Activated CD8-positive, alpha-beta memory T cell treated with anti-CD3 and anti-CD28 coated beads for 4 hours (primary cell): Measurements from ENCODE around the gene MT1E.
"Not testable (repeated sequence)": the region's sequence is repeated elsewhere in the genome, so short reads cannot be mapped to it uniquely, and the experiment has no call there.

Experiments
- DNase-seq, 2 donors: peaks; one replicate each; pipeline ENCODE4 v3.0.0-alpha.2; 2020; ENCODE audit warnings: low read depth in 2 of 2

MT1E gene

GRCh38 chr16:56625140-56625942, at the start of gene MT1E:
Gene MT1E, plus strand, starts transcription at chr16:56625781. Its CDS starts 71 bp downstream, at chr16:56625852.
- no peak for DNase-seq

DNA sequence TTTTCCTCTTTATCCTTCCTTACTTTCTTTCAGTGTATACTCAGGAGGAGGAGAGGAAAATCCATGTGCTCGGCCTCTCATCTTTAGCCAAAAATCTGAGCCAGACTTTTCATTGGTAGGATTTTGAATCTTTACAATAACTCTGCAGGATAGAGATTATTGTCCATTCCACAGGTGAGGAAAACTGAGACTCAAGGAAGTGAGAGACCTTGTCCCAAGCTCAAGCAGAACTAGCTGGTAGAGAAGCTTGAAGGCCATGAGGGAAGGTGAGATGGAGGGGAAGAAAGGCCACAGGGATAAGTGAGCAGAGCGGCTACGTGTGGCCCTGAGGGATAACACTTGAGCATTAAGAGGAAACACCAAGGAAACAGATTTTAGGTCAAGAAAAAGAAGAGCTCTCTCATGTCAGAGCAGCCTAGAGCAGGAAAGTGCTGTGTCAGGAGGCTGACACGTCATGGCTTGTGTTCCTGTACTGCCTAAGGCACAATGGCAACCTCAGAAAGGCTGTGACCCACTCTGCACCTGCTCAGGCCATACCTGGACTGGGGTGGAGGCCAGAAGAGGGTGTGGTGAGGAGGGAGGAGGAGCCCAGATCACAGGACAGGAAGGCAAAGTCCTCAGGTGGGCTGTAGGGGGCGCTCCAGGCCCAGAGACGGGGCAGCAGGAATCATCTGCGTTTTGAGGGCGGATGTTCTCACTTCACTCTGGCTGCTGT, 48.8 kb upstream of the MT1E start:
- peak; percentile 50 to 73 for DNase-seq

DNA sequence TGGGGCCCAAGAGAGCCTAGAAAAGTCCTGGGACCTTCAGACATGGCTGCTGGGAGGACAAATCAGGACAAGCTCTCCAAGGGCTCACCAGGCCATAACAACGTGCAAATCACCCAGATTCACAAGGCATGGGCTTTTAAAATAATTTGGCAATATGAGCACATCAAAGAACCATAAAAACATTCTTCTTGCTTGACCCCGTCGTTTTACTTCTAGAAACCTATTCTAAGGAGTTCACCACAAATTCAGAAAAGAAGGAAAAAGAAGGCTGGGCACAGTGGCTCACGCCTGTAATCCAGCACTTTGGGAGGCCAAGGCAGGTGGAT, 48.3 kb upstream of the MT1E start:
- no peak for DNase-seq

GRCh38 chr16:56580391-56581048, 45.1 kb upstream of the MT1E start:
- no peak for DNase-seq

GRCh38 chr16:56582911-56583310, 42.7 kb upstream of the MT1E start:
- not testable (repeated sequence) for DNase-seq

- DNase-seq, result no peak
These were observed 42.0 kb upstream of the MT1E start for GRCh38 chr16:56583351-56584168.

GRCh38 chr16:56584276-56584675, 41.3 kb upstream of the MT1E start:
- DNase-seq, result no peak

- DNase-seq, result no peak
These were observed 36.8 kb upstream of the MT1E start for GRCh38 chr16:56588781-56589140.

GRCh38 chr16:56589141-56590039, 36.2 kb upstream of the MT1E start, which contains the start of gene MT3:
Gene MT3, plus strand, starts transcription at chr16:56589528. Its CDS starts 63 bp downstream, at chr16:56589591.
- DNase-seq, result no peak

- DNase-seq, result no peak
These were observed 34.1 kb upstream of the MT1E start for GRCh38 chr16:56591377-56592060.

GRCh38 chr16:56593573-56594291, 31.8 kb upstream of the MT1E start:
- no peak for DNase-seq

- DNase-seq, result no peak
These were observed 31.3 kb upstream of the MT1E start for GRCh38 chr16:56594292-56594619.

DNA sequence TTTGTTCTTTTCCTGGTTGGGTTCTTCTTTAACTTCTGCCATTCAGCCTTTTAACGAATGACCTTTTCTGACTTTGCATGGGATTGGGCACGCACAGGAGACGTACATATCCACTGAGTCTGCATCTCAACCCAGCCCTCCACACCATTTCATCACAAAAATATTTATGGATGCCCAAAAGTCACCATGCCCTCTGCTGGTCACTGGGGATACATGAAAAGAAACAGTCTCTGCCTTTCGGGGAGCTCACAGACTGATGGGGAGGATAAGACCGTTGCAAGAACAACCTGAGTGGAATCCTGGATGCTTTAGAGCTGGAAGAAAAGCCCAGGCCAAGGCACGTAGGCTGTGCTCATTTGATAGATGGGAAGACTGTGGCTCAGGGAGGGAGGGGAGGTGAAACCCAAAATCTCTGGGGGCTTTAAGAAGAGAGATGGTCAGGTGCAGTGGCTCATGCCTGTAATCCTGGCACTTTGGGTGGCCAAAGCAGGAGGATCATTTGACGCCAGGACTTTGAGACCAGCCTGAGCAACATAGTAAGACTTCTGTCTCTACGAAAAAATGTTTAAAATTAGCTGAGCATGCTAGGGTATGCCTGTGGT, 25.1 kb upstream of the MT1E start:
- no peak for DNase-seq

DNA sequence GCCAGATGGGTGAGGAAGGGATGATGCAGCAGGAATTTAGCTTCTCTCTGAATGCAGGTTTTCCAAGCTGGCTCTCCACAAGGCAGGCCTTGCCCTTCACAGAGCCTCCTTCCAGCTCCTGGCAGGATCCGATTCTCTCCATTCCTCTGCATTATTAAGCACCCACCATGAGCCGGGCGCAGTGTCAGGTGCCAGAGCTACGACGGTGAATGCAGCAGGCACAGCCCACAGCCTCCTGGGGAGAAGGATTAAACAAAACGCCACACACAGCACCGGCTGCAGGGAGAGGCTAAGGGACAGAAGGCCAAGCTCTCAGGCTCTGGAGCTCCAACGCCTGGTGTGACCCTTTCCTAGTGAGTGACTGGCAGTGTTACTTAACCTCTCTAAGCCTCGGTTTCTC, 24.3 kb upstream of the MT1E start:
- no peak for DNase-seq

DNA sequence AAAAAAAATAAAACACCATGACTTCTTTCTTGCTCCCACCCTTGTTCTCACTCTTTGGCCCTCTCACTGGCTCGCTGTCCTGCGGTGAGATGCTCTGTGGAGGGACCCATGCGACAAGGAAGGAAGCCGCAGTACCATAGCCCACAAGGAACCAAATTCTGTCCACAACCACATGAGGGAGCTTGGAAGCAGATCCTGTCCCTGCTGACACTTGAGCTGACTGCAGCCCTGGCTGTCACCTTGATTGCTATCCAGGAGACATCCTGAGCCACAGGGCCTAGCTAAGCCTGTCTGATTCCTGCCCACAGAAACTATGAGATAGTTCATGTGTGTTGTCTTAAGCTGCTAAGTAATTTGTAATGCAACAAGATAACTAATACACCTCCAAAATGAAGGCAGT, 22.0 kb upstream of the MT1E start:
- DNase-seq, result no peak

- no peak for DNase-seq
These were observed 20.6 kb upstream of the MT1E start for GRCh38 chr16:56604966-56605365.

DNA sequence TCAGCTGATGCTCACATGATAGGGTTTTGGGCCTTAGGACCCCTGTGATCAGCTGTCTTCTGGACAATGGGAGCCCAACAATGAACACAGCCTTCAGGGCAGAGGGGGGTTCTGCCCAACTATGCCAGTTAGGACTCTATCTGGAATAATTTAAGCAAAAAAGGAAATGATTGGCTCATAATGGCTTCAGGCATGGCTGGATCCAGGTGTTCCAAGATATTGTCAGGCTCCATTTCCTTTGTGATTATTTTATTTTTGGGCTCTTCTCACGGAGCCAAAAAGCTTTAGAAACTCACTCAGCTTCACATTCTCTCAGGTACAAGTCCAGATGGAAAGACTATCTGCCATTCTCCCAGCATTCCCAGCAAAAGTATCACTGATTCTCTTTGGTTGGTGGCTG, 20.1 kb upstream of the MT1E start:
- DNase-seq, result no peak

GRCh38 chr16:56606071-56606475, 19.5 kb upstream of the MT1E start:
- no peak for DNase-seq

DNA sequence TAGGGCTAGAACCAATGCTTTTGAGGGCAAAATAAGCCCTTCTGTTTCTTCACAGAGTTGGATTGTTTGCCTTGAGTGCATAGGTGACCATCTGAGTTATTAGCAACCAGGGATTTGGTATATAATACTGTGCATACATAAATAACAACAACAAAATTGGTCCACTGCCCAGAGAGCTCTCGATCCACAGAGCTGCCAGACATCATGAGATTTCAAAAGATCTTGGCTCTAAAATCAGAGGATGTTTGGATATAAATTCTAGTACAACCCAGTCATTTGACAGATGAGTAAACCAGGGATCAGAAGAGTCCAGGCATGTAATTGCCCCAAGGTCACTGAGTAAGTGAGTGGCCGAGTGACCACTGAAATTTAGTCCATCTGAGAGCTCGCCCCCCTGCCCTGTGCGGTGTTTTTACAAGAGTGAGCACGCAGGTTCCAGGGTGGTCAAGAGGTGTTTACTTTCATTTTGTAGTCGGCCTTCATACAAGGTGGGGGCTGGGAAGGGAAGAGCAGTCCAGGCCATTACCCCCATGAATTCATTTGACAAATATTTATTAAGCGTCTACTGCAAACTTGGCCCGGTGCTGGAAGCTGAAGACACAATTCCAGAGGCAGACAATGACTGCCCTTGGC, 19.0 kb upstream of the MT1E start:
- no peak for DNase-seq
